ENCODE results near the gene NNMT.
A peak's percentile ranks its signal among the peaks of the same experiment; 100 is the strongest.

GRCh38 chr11:114295676-114296604 is at the start of gene NNMT:
- TF ChIP-seq CTCF (IDR thresholded peaks at IDR 0.05 in 8 of 11, conservative IDR thresholded peaks at IDR 0.05 in 3 of 11): no peak
- TF ChIP-seq POLR2A (IDR thresholded peaks at IDR 0.05): peak in 2 of 3 donors; percentile 32 to 54

All from spleen (tissue), 7 donors.